ENCODE results near the gene TTC5. TPM values are rescaled to one million over a fixed set of nuclear protein-coding genes. Genes with fewer than 3 reads are reported as not detected.
A peak's percentile ranks its signal among the peaks of the same experiment; 100 is the strongest.

TTC5 gene
- total RNA-seq, 1 experiment from 2014 or later = 15.9 TPM

- Mint-ChIP-seq H3K9me3 (no peaks in the 10 kb centered on the region), H3K36me3 (peaks cover 27% of the 10 kb centered on the region), H3K27me3 (ENCODE audit: low read depth) (no peaks in the 10 kb centered on the region), H3K4me3 (peak overlapping the region; percentile 94), H3K4me1 (peaks cover 31% of the 10 kb centered on the region), H3K27ac (peak overlapping the region; percentile 98)
- POLR2A ChIA-PET = interaction anchor here (0.6 to 2.8 kb wide), 5 partner anchors 10 to 281 kb away, joined by 3 to 46 read pairs (median 4); partner anchors contain the start of gene PARP2
- ATAC-seq (no peak), DNase-seq (ENCODE audit: low spot score) (no peak)
- TF ChIP-seq ZNF232 (CRISPR knock-in tag; IDR thresholded peaks at IDR 0.05) (no peak), FOXP1 (CRISPR knock-in tag; IDR thresholded peaks at IDR 0.05; ENCODE audit: borderline replicate concordance) (no peak), GRHL2 (CRISPR knock-in tag; IDR thresholded peaks at IDR 0.05; ENCODE audit: insufficient replicate concordance, severe bottlenecking) (no peak), HMGA2 (CRISPR knock-in tag; IDR thresholded peaks at IDR 0.05) (no peak), JUN (CRISPR knock-in tag; IDR thresholded peaks at IDR 0.05) (no peak), CREB1 (CRISPR knock-in tag; IDR thresholded peaks at IDR 0.05) (no peak), USF2 (CRISPR knock-in tag; IDR thresholded peaks at IDR 0.05) (no peak), ATF6 (CRISPR knock-in tag; IDR thresholded peaks at IDR 0.05) (no peak), ELF4 (CRISPR knock-in tag; IDR thresholded peaks at IDR 0.05; ENCODE audit: low read depth) (no peak), CREM (CRISPR knock-in tag; IDR thresholded peaks at IDR 0.05) (no peak), EMX1 (CRISPR knock-in tag; IDR thresholded peaks at IDR 0.05) (no peak), SOX15 (CRISPR knock-in tag; IDR thresholded peaks at IDR 0.05) (no peak), ZNF317 (CRISPR knock-in tag; IDR thresholded peaks at IDR 0.05; ENCODE audit: borderline replicate concordance, low read depth) (no peak), TCF7 (CRISPR knock-in tag; IDR thresholded peaks at IDR 0.05; ENCODE audit: low read depth) (no peak), ZNF423 (CRISPR knock-in tag; IDR thresholded peaks at IDR 0.05) (no peak)
- CTCF ChIA-PET = interaction anchor here (1.1 to 1.3 kb wide), 2 partner anchors 9 to 11 kb away, joined by 3 to 9 read pairs; partner anchors contain the start of gene PARP2
These were observed 26.7 kb upstream of the TTC5 start for GRCh38 chr14:20332431-20332787.

- TF ChIP-seq NFATC4 (CRISPR knock-in tag; IDR thresholded peaks at IDR 0.05) (no peak), ZNF232 (CRISPR knock-in tag; IDR thresholded peaks at IDR 0.05) (no peak), KAT7 (CRISPR knock-in tag; IDR thresholded peaks at IDR 0.05; ENCODE audit: borderline replicate concordance) (no peak), ZNF219 (CRISPR knock-in tag; IDR thresholded peaks at IDR 0.05; ENCODE audit: borderline replicate concordance) (no peak), ZNF425 (CRISPR knock-in tag; conservative IDR thresholded peaks at IDR 0.05) (no peak), AR (CRISPR knock-in tag; IDR thresholded peaks at IDR 0.05) (no peak)
- H3K9me3 Mint-ChIP-seq = no peaks in the 10 kb centered on the region
- peaks cover 32% of the 10 kb centered on the region for H3K4me1 Mint-ChIP-seq
- ChIA-PET POLR2A (no interaction called here), CTCF (no interaction called here)
- peak overlapping the region; percentile 94 for H3K4me3 Mint-ChIP-seq
- DNase-seq (ENCODE audit: low spot score) (no peak), ATAC-seq (no peak)
- H3K36me3 Mint-ChIP-seq = peaks cover 40% of the 10 kb centered on the region
- H3K27me3 Mint-ChIP-seq (ENCODE audit: low read depth) = no peaks in the 10 kb centered on the region
- peak overlapping the region; percentile 90 for H3K27ac Mint-ChIP-seq
These were observed 25.4 kb upstream of the TTC5 start for GRCh38 chr14:20331053-20331613.

Data from WTC11 (cell line).